Measurements from ENCODE around the gene RHBDF2.

DNA sequence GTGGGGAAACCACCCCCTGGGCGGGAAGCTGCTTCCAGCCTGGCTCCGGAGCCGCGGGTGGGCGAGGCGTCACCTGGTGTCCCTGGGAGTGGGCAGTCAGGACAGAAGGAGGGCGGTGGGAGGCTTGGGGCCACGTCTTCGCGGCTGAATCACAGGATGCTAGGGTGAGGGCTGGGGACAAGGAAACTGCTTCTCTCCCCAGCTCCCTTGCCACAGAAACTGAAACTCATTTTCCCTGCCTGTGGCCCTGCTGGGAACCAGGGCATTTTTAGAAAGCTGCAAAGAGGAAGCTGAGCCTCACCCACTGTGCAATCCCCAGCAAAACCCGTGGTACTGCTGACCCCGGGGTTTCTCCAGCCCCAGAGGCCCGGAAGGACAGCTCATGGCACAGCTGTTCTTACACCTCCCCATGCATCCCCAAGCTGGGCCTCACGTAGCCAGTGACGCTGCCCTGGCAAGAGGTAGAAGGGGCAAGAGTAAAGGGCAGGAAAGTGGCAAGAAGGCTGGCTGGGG, 8.2 kb downstream of the RHBDF2 start:
- TF ChIP-seq, protein P1, sequence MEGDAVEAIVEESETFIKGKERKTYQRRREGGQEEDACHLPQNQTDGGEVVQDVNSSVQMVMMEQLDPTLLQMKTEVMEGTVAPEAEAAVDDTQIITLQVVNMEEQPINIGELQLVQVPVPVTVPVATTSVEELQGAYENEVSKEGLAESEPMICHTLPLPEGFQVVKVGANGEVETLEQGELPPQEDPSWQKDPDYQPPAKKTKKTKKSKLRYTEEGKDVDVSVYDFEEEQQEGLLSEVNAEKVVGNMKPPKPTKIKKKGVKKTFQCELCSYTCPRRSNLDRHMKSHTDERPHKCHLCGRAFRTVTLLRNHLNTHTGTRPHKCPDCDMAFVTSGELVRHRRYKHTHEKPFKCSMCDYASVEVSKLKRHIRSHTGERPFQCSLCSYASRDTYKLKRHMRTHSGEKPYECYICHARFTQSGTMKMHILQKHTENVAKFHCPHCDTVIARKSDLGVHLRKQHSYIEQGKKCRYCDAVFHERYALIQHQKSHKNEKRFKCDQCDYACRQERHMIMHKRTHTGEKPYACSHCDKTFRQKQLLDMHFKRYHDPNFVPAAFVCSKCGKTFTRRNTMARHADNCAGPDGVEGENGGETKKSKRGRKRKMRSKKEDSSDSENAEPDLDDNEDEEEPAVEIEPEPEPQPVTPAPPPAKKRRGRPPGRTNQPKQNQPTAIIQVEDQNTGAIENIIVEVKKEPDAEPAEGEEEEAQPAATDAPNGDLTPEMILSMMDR (conservative IDR thresholded peaks at IDR 0.05 in 1 of 2, IDR thresholded peaks at IDR 0.05 in 1 of 2; ENCODE audit: extremely low read depth in 1 of 2, insufficient read depth in 1 of 2, low read depth in 1 of 2, low read length in 2 of 2): no peak
- TF ChIP-seq EZH2 (IDR thresholded peaks at IDR 0.05; ENCODE audit: borderline replicate concordance, low read length): no peak

Data from mammary epithelial cell (primary cell).